A549 (cell line): ENCODE results near the gene GPLD1. TPM values are rescaled to one million over a fixed set of nuclear protein-coding genes. Genes with fewer than 3 reads are reported as not detected.
"Not testable (repeated sequence)": the region's sequence is repeated elsewhere in the genome, so short reads cannot be mapped to it uniquely, and the experiment has no call there.

Experiments
- ATAC-seq, 2 experiments: fragments of 200-7000 bp in 1 of 2; fragments of >200 bp in 1 of 2; cut with Nextera tagmentation in 1 of 2; cut with Tn5 transposase in 1 of 2; 3 replicates each; pipeline versions ENCODE4 v1.8.0 to v1.9.1; 2018 to 2020; ENCODE audit warnings: mild to moderate bottlenecking in 1 of 2, moderate library complexity in 1 of 2
- CTCF ChIA-PET: fragments of 300-600 bp; sonication (Branson Sonifier 250); formaldehyde crosslinking; extraction: SDS; loops from one replicate; lab custom pipeline; 2021; ENCODE audit warnings: antibody characterized with exemption, inconsistent platforms; lab: Yijun Ruan, JAX
- POLR2A ChIA-PET: fragments of 350-600 bp; formaldehyde crosslinking; extraction: SDS; loops from one replicate; lab custom pipeline; 2021; ENCODE audit warnings: antibody characterized with exemption, inconsistent platforms; lab: Yijun Ruan, JAX
- DNase-seq, 2 experiments: peaks; one replicate each; pipeline versions ENCODE4 v3.0.0 to v3.0.0-alpha.2; 2011 to 2016; ENCODE audit warnings: low read depth in 1 of 2, low spot score in 1 of 2
- FAIRE-seq: peaks from 2 replicates; lab custom pipeline; 2011; peaks lifted over from hg19 to GRCh38; lab: Jason Lieb, UNC
- H3K27ac ChIP-seq, 2 experiments: fragments of >200 bp; sonication (Bioruptor Twin); formaldehyde crosslinking; 3 replicates each; pipeline ENCODE4 v1.5.1; 2016 to 2017
- H3K4me1 ChIP-seq: fragments of >200 bp; sonication (Bioruptor Twin); formaldehyde crosslinking; 3 replicates; pipeline ENCODE4 v1.6.1; 2016
- H3K4me2 ChIP-seq: fragments of >200 bp; sonication (Bioruptor Twin); formaldehyde crosslinking; 3 replicates; pipeline ENCODE4 v1.6.1; 2016
- H3K4me3 ChIP-seq: fragments of >200 bp; sonication (Bioruptor Twin); formaldehyde crosslinking; 3 replicates; pipeline ENCODE4 v1.5.1; 2016
- H3K9me3 ChIP-seq: fragments of >200 bp; sonication (Bioruptor Twin); formaldehyde crosslinking; 3 replicates; pipeline ENCODE4 v1.6.1; 2016
- CEBPB ChIP-seq, 2 experiments: fragments of >200 bp in 1 of 2; sonication (Bioruptor Twin) in 1 of 2; formaldehyde crosslinking in 1 of 2; IDR thresholded peaks; 2 replicates each; pipeline ENCODE4 v1.6.1; 2012 to 2016
- CHD2 ChIP-seq: fragments of 150-350 bp; IDR thresholded peaks from 2 replicates; pipeline ENCODE4 v1.6.1; 2014; ENCODE audit warnings: low read length; ENCODE audit not compliant: partially characterized antibody
- CHD4 ChIP-seq: fragments of 200-600 bp; sonication (generic); IDR thresholded peaks from 2 replicates; pipeline ENCODE4 v1.6.1; 2016; ENCODE audit warnings: antibody characterized with exemption, mild to moderate bottlenecking, borderline replicate concordance
- CTCF ChIP-seq: fragments of >200 bp; sonication (Bioruptor Twin); formaldehyde crosslinking; IDR thresholded peaks from 3 replicates; pipeline ENCODE4 v1.5.1; 2016
- ELK1 ChIP-seq: fragments of 150-350 bp; IDR thresholded peaks from 2 replicates; pipeline ENCODE4 v1.6.1; 2014; ENCODE audit warnings: low read depth, mild to moderate bottlenecking, low read length
- ESRRA ChIP-seq: fragments of 150-350 bp; IDR thresholded peaks from 2 replicates; pipeline ENCODE4 v1.6.1; 2014; ENCODE audit warnings: mild to moderate bottlenecking, low read length, borderline replicate concordance
- FOXS1 ChIP-seq: fragments of 250-450 bp; sonication (Bioruptor Pico); IDR thresholded peaks from 2 replicates; pipeline ENCODE4 v1.5.0; 2020; ENCODE audit warnings: mild to moderate bottlenecking, moderate library complexity
- MAFK ChIP-seq: fragments of 450-650 bp; IDR thresholded peaks from 2 replicates; pipeline ENCODE4 v1.6.1; 2014; ENCODE audit not compliant: partially characterized antibody
- RAD21 ChIP-seq, 2 experiments: fragments of >200 bp in 1 of 2; sonication (Bioruptor Twin) in 1 of 2; formaldehyde crosslinking in 1 of 2; IDR thresholded peaks in 1 of 2; conservative IDR thresholded peaks in 1 of 2; 2 replicates in 1 of 2; 3 replicates in 1 of 2; pipeline ENCODE4 v1.6.1; 2012 to 2018; ENCODE audit warnings: inconsistent platforms in 1 of 2
- RARB ChIP-seq: fragments of 250-450 bp; sonication (Bioruptor Pico); IDR thresholded peaks from 2 replicates; pipeline ENCODE4 v1.8.0; 2021; ENCODE audit warnings: mild to moderate bottlenecking, moderate library complexity
- SMC3 ChIP-seq: fragments of >200 bp; sonication (Bioruptor Twin); formaldehyde crosslinking; IDR thresholded peaks from 3 replicates; pipeline ENCODE4 v1.6.1; 2018; ENCODE audit warnings: inconsistent platforms
- WGBS: methylation state at CpG from one replicate; pipeline ENCODE4 v1.1.6; 2017; ENCODE audit errors: missing lambda C conversion rate; 5-methylcytosine and 5-hydroxymethylcytosine counted together
- polyA plus RNA-seq, 4 experiments: library from polyadenylated mRNA; depleted of rRNA in 3 of 4; stranded (reverse); fragments of >200 nt; fragmentation: RNase III in 1 of 4; extraction: RNeasy Plus Mini Kit Qiagen cat#74134 plus additional on column Dnase treatment in 1 of 4; gene quantifications; 2 replicates in 3 of 4; 3 replicates in 1 of 4; pipeline ENCODE4 v1.2.3, GENCODE V29; 2011 to 2017

GPLD1 gene
- polyA plus RNA-seq, 2 of the 4 experiments (the other 2 are of a cell fraction) = 1.3 to 2.6 TPM

- Histone ChIP-seq H3K27ac (no peak overlapping the region), H3K4me2 (no peak overlapping the region), H3K9me3 (no peaks in the 10 kb centered on the region), H3K4me3 (no peak overlapping the region), H3K4me1 (no peaks in the 10 kb centered on the region)
- no peak for ATAC-seq
- DNase-seq = no peak
- no peak for FAIRE-seq
- POLR2A ChIA-PET = interaction anchor here (0.7 kb wide), 1 partner anchor 99 kb away, joined by 3 read pairs; no protein-coding TSS in a partner anchor
- WGBS = 85% methylated on average over 13 of the region's 13 CpGs
- CTCF ChIA-PET = interaction anchor here (0.6 to 5.0 kb wide), 8 partner anchors 11 to 1004 kb away, joined by 3 to 33 read pairs (median 6); partner anchors contain the start of gene ALDH5A1
- TF ChIP-seq FOXS1 (no peak), ESRRA (no peak), MAFK (peak; percentile 38)
Observed at GRCh38 chr6:24522228-24523176, 33.1 kb upstream of the GPLD1 start.

- Histone ChIP-seq H3K4me3 (no peak overlapping the region), H3K4me2 (no peak overlapping the region), H3K9me3 (no peaks in the 10 kb centered on the region), H3K27ac (no peak overlapping the region), H3K4me1 (no peaks in the 10 kb centered on the region)
- 7% methylated on average over 5 of the region's 6 CpGs for WGBS
- FAIRE-seq (no peak), DNase-seq (peak; percentile 48 to 63), ATAC-seq (peak; percentile 99)
- ChIA-PET POLR2A (interaction anchor here (1.0 kb wide), 1 partner anchor 27 kb away, joined by 3 read pairs; no protein-coding TSS in a partner anchor), CTCF (interaction anchor here (0.7 to 5.0 kb wide), 8 partner anchors 9 to 550 kb away, joined by 3 to 33 read pairs (median 3); partner anchors contain the start of gene ALDH5A1)
- no peak for TF ChIP-seq CHD4
- peak; percentile 49 for TF ChIP-seq SMC3
- TF ChIP-seq CTCF = peak; percentile 50
- TF ChIP-seq CEBPB (IDR thresholded peaks at IDR 0.05) = no peak
- TF ChIP-seq ELK1 = no peak
- TF ChIP-seq RAD21 (conservative IDR thresholded peaks at IDR 0.05 in 1 of 2, IDR thresholded peaks at IDR 0.05 in 1 of 2) = peak; percentile 37 to 38; a peak in 3 of 5 replicates
Observed at GRCh38 chr6:24520929-24521546, 31.7 kb upstream of the GPLD1 start.

GRCh38 chr6:24517659-24518543 lies 28.5 kb upstream of the GPLD1 start:
- FAIRE-seq = no peak

GRCh38 chr6:24513602-24514001 lies 24.2 kb upstream of the GPLD1 start:
- Histone ChIP-seq H3K4me2 (no peak overlapping the region), H3K9me3 (no peaks in the 10 kb centered on the region), H3K4me1 (no peaks in the 10 kb centered on the region), H3K27ac (no peak overlapping the region), H3K4me3 (no peak overlapping the region)
- CTCF ChIA-PET = interaction anchor here (4.7 kb wide), 1 partner anchor 18 kb away, joined by 17 read pairs; the partner anchor contains the start of gene ALDH5A1
- FAIRE-seq (no peak), ATAC-seq (no peak), DNase-seq (no peak)
- TF ChIP-seq CHD2 = no peak
- 87% methylated on average over 4 of the region's 4 CpGs for WGBS
- POLR2A ChIA-PET = no interaction called here

More at GRCh38 chr6:24517659-24518543, 28.5 kb upstream of the GPLD1 start:
- no peak overlapping the region for H3K4me2 ChIP-seq
- no peak overlapping the region for H3K4me3 ChIP-seq
- H3K4me1 ChIP-seq = no peaks in the 10 kb centered on the region
- no peak for DNase-seq
- ATAC-seq = no peak
- TF ChIP-seq RARB (CRISPR knock-in tag) (no peak), ESRRA (no peak), RAD21 (conservative IDR thresholded peaks at IDR 0.05 in 1 of 2, IDR thresholded peaks at IDR 0.05 in 1 of 2) (no peak)
- ChIA-PET CTCF (interaction anchor here (1.8 kb wide), 1 partner anchor 22 kb away, joined by 5 read pairs; no protein-coding TSS in a partner anchor), POLR2A (no interaction called here)
- no peak overlapping the region for H3K27ac ChIP-seq
- 76% methylated on average over 4 of the region's 4 CpGs for WGBS
- H3K9me3 ChIP-seq = no peaks in the 10 kb centered on the region

GRCh38 chr6:24511976-24512375 lies 22.6 kb upstream of the GPLD1 start:
- H3K27ac ChIP-seq, H3K9me3 ChIP-seq, FAIRE-seq, H3K4me1 ChIP-seq, DNase-seq, H3K4me2 ChIP-seq, H3K4me3 ChIP-seq, POLR2A ChIA-PET, ATAC-seq: not testable (repeated sequence)
- CTCF ChIA-PET = interaction anchor here (1.0 to 4.7 kb wide), 4 partner anchors 9 to 82 kb away, joined by 3 to 17 read pairs (median 6); partner anchors contain the start of gene ALDH5A1
- 84% methylated on average over 5 of the region's 6 CpGs for WGBS
